Neural cell (in vitro differentiated cells): ENCODE measurements around the gene DGCR6. TPM values are rescaled to one million over a fixed set of nuclear protein-coding genes. Genes with fewer than 3 reads are reported as not detected.
"Not testable (repeated sequence)": the region's sequence is repeated elsewhere in the genome, so short reads cannot be mapped to it uniquely, and the experiment has no call there.

Experiments
- H2AFZ ChIP-seq: fragments of 200-600, 300-800 bp; sonication (generic), shearing (Covaris generic); 2 replicates; pipeline ENCODE4 v1.6.0; 2014; ENCODE audit warnings: low read depth, mild to moderate bottlenecking, antibody characterized with exemption, low read length, moderate library complexity
- H3F3A ChIP-seq: fragments of 200-600 bp; shearing (Covaris generic); 2 replicates; pipeline ENCODE4 v1.6.1; 2016; ENCODE audit warnings: mild to moderate bottlenecking, moderate library complexity, mixed read lengths, antibody characterized with exemption, low read length; ENCODE audit not compliant: insufficient read depth, poor library complexity, severe bottlenecking
- H3K27ac ChIP-seq: fragments of 200-600, 300-800 bp; sonication (generic), shearing (Covaris generic); 2 replicates; pipeline ENCODE4 v1.5.1; 2014; ENCODE audit warnings: mild to moderate bottlenecking, low read length, moderate library complexity
- H3K27me3 ChIP-seq: fragments of 300-800, 200-600 bp; sonication (generic), shearing (Covaris generic); 2 replicates; pipeline ENCODE4 v1.6.0; 2014; ENCODE audit warnings: mild to moderate bottlenecking, low read depth, low read length, moderate library complexity; ENCODE audit not compliant: insufficient read depth
- H3K36me3 ChIP-seq: fragments of 300-800, 200-600 bp; sonication (generic), shearing (Covaris generic); 2 replicates; pipeline ENCODE4 v1.5.1; 2014; ENCODE audit warnings: mild to moderate bottlenecking, antibody characterized with exemption, low read length, moderate library complexity; ENCODE audit not compliant: insufficient read depth
- H3K4me2 ChIP-seq: fragments of 300-800, 200-600 bp; sonication (generic), shearing (Covaris generic); 2 replicates; pipeline ENCODE4 v1.6.0; 2014; ENCODE audit warnings: mild to moderate bottlenecking, low read length
- H3K4me3 ChIP-seq: fragments of 300-800, 200-600 bp; sonication (generic), shearing (Covaris generic); 2 replicates; pipeline ENCODE4 v1.5.1; 2014; ENCODE audit warnings: mild to moderate bottlenecking, low read length, moderate library complexity
- H3K79me2 ChIP-seq: fragments of 200-600 bp; shearing (Covaris generic); replicated peaks from 2 replicates; pipeline ENCODE4 v1.6.0; 2014; ENCODE audit warnings: mild to moderate bottlenecking, low read length, moderate library complexity; ENCODE audit not compliant: insufficient read depth
- H3K9ac ChIP-seq: fragments of 300-800, 200-600 bp; sonication (generic), shearing (Covaris generic); 2 replicates; pipeline ENCODE4 v1.6.1; 2016; ENCODE audit warnings: mild to moderate bottlenecking, low read length, mixed read lengths
- H3K9me2 ChIP-seq: fragments of 200-600 bp; shearing (Covaris generic); 2 replicates; pipeline ENCODE4 v1.6.1; 2016; ENCODE audit warnings: mild to moderate bottlenecking, low read length, mixed read lengths; ENCODE audit not compliant: insufficient read depth
- H3K9me3 ChIP-seq: fragments of 200-600, 300-800 bp; sonication (generic), shearing (Covaris generic); 2 replicates; pipeline ENCODE4 v1.6.1; 2016; ENCODE audit warnings: mild to moderate bottlenecking, mixed run types, low read length, moderate library complexity, mixed read lengths
- H4K20me1 ChIP-seq: fragments of 200-600 bp; shearing (Covaris generic); 2 replicates; pipeline ENCODE4 v1.6.1; 2016; ENCODE audit warnings: mild to moderate bottlenecking, mixed run types; ENCODE audit not compliant: insufficient read depth
- CTCF ChIP-seq: fragments of 450-650 bp; IDR thresholded peaks from 2 replicates; pipeline ENCODE4 v1.5.1; 2014; ENCODE audit warnings: antibody characterized with exemption, mild to moderate bottlenecking, moderate library complexity; ENCODE audit not compliant: poor library complexity, severe bottlenecking
- EZH2 ChIP-seq: fragments of 200-600, 300-800 bp; shearing (Covaris generic), sonication (generic); IDR thresholded peaks from 2 replicates; pipeline ENCODE4 v1.6.1; 2014; ENCODE audit warnings: antibody characterized with exemption, low read length, borderline replicate concordance, mild to moderate bottlenecking; ENCODE audit not compliant: insufficient read depth, poor library complexity, severe bottlenecking
- MXI1 ChIP-seq: fragments of 450-650 bp; conservative IDR thresholded peaks from 2 replicates; pipeline ENCODE4 v1.6.1; 2014; ENCODE audit warnings: antibody characterized with exemption, mild to moderate bottlenecking; ENCODE audit not compliant: poor library complexity, severe bottlenecking
- RAD21 ChIP-seq: fragments of 450-650 bp; conservative IDR thresholded peaks from 2 replicates; pipeline ENCODE4 v1.6.1; 2014; ENCODE audit warnings: antibody characterized with exemption, mild to moderate bottlenecking, moderate library complexity
- REST ChIP-seq: IDR thresholded peaks from 2 replicates; pipeline ENCODE4 v1.6.1; 2012; ENCODE audit warnings: borderline replicate concordance
- SMC3 ChIP-seq: fragments of 450-650 bp; conservative IDR thresholded peaks from 2 replicates; pipeline ENCODE4 v1.6.1; 2014; ENCODE audit warnings: antibody characterized with exemption, mild to moderate bottlenecking, moderate library complexity; ENCODE audit not compliant: poor library complexity
- TAF1 ChIP-seq: IDR thresholded peaks from 2 replicates; pipeline ENCODE4 v1.6.1; 2012; ENCODE audit warnings: low read depth
- polyA plus RNA-seq: library from polyadenylated mRNA; depleted of rRNA; stranded (reverse); fragments of >200 nt; gene quantifications from 2 replicates; pipeline ENCODE4 v1.2.3, GENCODE V29; 2014

DGCR6 gene
- polyA plus RNA-seq, 1 donor from 2014 or later, result 8.9 TPM

- TF ChIP-seq RAD21, result no peak
- TF ChIP-seq SMC3, result no peak
- no peak for TF ChIP-seq EZH2
Observed at GRCh38 chr22:18933914-18934313, 27.8 kb downstream of the DGCR6 start (continued).

GRCh38 chr22:18934688-18935087 lies 28.6 kb downstream of the DGCR6 start:
- not testable (repeated sequence) for H3F3A ChIP-seq, H3K9me2 ChIP-seq, H3K27ac ChIP-seq, H3K9ac ChIP-seq, H2AFZ ChIP-seq, H3K4me3 ChIP-seq, H3K9me3 ChIP-seq, H4K20me1 ChIP-seq, H3K27me3 ChIP-seq, H3K36me3 ChIP-seq, H3K4me2 ChIP-seq, H3K79me2 ChIP-seq

- Histone ChIP-seq H3K9ac (no peak within 1 kb of the TSS), H3K4me2 (no peak within 1 kb of the TSS), H3K27ac (no peak within 1 kb of the TSS), H3K36me3 (no peaks in the 10 kb centered on the region), H3K27me3 (no peaks in the 10 kb centered on the region), H3K79me2 (no peaks in the 10 kb centered on the region), H3K4me3 (no peak within 1 kb of the TSS), H2AFZ (no peak within 1 kb of the TSS), H4K20me1 (no peaks in the 10 kb centered on the region), H3K9me3 (no peaks in the 10 kb centered on the region), H3K9me2 (no peaks in the 10 kb centered on the region), H3F3A (no peaks in the 10 kb centered on the region)
- TF ChIP-seq EZH2, result no peak
Observed at GRCh38 chr22:18935889-18936529, 29.9 kb downstream of the DGCR6 start, which contains the start of gene PRODH. Gene PRODH (minus strand): TSS chr22:18936293. CDS start chr22:18936287, 6 bp downstream.

GRCh38 chr22:18938691-18939090 lies 32.6 kb downstream of the DGCR6 start:
- H3K9me3 ChIP-seq, H2AFZ ChIP-seq, H3K9me2 ChIP-seq, H3K36me3 ChIP-seq, H3F3A ChIP-seq, H3K4me2 ChIP-seq, H4K20me1 ChIP-seq, H3K27ac ChIP-seq, H3K27me3 ChIP-seq, H3K79me2 ChIP-seq, H3K4me3 ChIP-seq, H3K9ac ChIP-seq: not testable (repeated sequence)

- H2AFZ ChIP-seq, H3K9ac ChIP-seq, H3K27ac ChIP-seq, H3K79me2 ChIP-seq, H3K9me3 ChIP-seq, H3K27me3 ChIP-seq, H4K20me1 ChIP-seq, H3K36me3 ChIP-seq, H3K4me3 ChIP-seq, H3K9me2 ChIP-seq, H3K4me2 ChIP-seq, H3F3A ChIP-seq: not testable (repeated sequence)
Observed at GRCh38 chr22:18947105-18947504, 41.0 kb downstream of the DGCR6 start.

GRCh38 chr22:18947905-18948304 lies 41.8 kb downstream of the DGCR6 start:
- Histone ChIP-seq H3K4me2 (no peak overlapping the region), H3K79me2 (no peaks in the 10 kb centered on the region), H3F3A (no peaks in the 10 kb centered on the region), H2AFZ (no peak overlapping the region), H3K27ac (peak overlapping the region; percentile 49), H4K20me1 (no peaks in the 10 kb centered on the region), H3K9me2 (no peaks in the 10 kb centered on the region), H3K36me3 (no peaks in the 10 kb centered on the region), H3K9me3 (no peaks in the 10 kb centered on the region), H3K4me3 (peak overlapping the region; percentile 31), H3K27me3 (no peaks in the 10 kb centered on the region), H3K9ac (no peak overlapping the region)
- no peak for TF ChIP-seq SMC3
- no peak for TF ChIP-seq REST
- no peak for TF ChIP-seq TAF1
- TF ChIP-seq CTCF, result no peak
- TF ChIP-seq RAD21, result no peak
- TF ChIP-seq MXI1, result no peak
- TF ChIP-seq EZH2, result no peak
